Omental fat pad (tissue), 4 donors: ENCODE results near the gene OAS3. TPM values are rescaled to one million over a fixed set of nuclear protein-coding genes. Genes with fewer than 3 reads are reported as not detected.

ENCODE experiments used
- ATAC-seq: fragments of 150-250 bp; one replicate; pipeline ENCODE4 v1.9.1; 2016; ENCODE audit warnings: mild to moderate bottlenecking, moderate library complexity; ENCODE audit not compliant: low FRiP score
- DNase-seq: peaks from one replicate; pipeline ENCODE4 v3.0.0-alpha.2; 2019; ENCODE audit warnings: low spot score
- CTCF ChIP-seq, 3 donors: fragments of 450-650 bp; IDR thresholded peaks; one replicate each; pipeline ENCODE4 v1.5.1; 2016 to 2017; ENCODE audit warnings: antibody characterized with exemption in 3 of 3, mild to moderate bottlenecking in 3 of 3, moderate library complexity in 2 of 3
- total RNA-seq, 4 donors: library from RNA; depleted of rRNA; stranded (reverse); fragments of >200 nt; gene quantifications; one replicate each; pipeline ENCODE4 v1.1.0, GENCODE V29; 2016

Gene OAS3
- total RNA-seq, 4 donors from 2014 or later = 5.8 to 46.3 (median 17.7) TPM

DNA sequence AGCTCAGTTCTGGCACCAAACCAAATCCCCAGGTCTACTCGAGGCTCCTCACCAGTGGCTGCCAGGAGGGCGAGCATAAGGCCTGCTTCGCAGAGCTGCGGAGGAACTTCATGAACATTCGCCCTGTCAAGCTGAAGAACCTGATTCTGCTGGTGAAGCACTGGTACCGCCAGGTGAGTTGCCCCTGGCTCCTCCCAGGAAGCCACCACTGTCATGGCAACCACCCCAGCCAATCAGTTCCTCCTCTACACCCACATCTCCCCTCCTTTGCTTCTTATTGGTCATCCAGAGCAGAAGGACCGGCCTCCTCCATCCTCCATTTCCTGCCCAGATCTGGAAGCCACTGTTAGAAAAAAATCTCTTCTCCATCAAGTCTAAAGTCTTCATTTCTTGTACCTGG lies 22.8 kb downstream of the OAS3 start:
- ATAC-seq = no peak
- DNase-seq = no peak
- TF ChIP-seq CTCF (IDR thresholded peaks at IDR 0.05) = no peak

GRCh38 chr12:112961536-112961935 lies 23.3 kb downstream of the OAS3 start:
- no peak for TF ChIP-seq CTCF (IDR thresholded peaks at IDR 0.05)
- DNase-seq = no peak
- no peak for ATAC-seq

- TF ChIP-seq CTCF (IDR thresholded peaks at IDR 0.05) = no peak
- ATAC-seq = no peak
- no peak for DNase-seq
Observed at GRCh38 chr12:112962561-112962960, 24.3 kb downstream of the OAS3 start.

GRCh38 chr12:112963227-112963861 lies 25.1 kb downstream of the OAS3 start:
- DNase-seq = no peak

GRCh38 chr12:112964067-112964670 lies 25.9 kb downstream of the OAS3 start:
- no peak for ATAC-seq
- no peak for DNase-seq
- no peak for TF ChIP-seq CTCF (IDR thresholded peaks at IDR 0.05)

More at GRCh38 chr12:112963227-112963861, 25.1 kb downstream of the OAS3 start:
- no peak for ATAC-seq
- no peak for TF ChIP-seq CTCF (IDR thresholded peaks at IDR 0.05)

GRCh38 chr12:112964915-112965314 lies 26.6 kb downstream of the OAS3 start:
- TF ChIP-seq CTCF (IDR thresholded peaks at IDR 0.05) = no peak
- no peak for ATAC-seq
- no peak for DNase-seq

GRCh38 chr12:112965643-112966042 lies 27.4 kb downstream of the OAS3 start:
- DNase-seq (no peak), ATAC-seq (no peak)
- no peak for TF ChIP-seq CTCF (IDR thresholded peaks at IDR 0.05)
